ENCODE results near the gene LMO1.

DNA sequence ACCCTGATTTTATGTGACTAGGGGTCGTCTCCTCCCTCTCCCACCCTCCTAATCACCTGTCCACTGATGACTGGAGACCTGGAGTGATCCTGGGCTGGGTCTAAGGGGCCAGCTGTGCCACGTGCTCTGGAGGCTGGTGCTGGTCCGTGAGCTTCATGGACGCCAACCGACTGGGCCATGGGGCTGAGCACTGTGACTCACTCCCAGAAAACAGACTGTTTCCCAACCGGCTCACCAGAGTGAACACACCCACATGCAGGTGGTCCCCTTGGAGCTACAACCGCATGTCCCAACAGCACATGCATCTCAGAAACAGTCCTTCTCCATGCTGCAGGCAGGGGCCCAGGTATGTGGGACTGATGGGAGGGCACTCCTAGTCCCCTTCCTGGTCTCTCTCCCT lies 14.0 kb upstream of the LMO1 start:
- TF ChIP-seq FOXM1 (IDR thresholded peaks at IDR 0.05; ENCODE audit: borderline replicate concordance, low read depth) = no peak
- no peak for TF ChIP-seq EP300 (IDR thresholded peaks at IDR 0.05; ENCODE audit: borderline replicate concordance)
- TF ChIP-seq, protein P1, sequence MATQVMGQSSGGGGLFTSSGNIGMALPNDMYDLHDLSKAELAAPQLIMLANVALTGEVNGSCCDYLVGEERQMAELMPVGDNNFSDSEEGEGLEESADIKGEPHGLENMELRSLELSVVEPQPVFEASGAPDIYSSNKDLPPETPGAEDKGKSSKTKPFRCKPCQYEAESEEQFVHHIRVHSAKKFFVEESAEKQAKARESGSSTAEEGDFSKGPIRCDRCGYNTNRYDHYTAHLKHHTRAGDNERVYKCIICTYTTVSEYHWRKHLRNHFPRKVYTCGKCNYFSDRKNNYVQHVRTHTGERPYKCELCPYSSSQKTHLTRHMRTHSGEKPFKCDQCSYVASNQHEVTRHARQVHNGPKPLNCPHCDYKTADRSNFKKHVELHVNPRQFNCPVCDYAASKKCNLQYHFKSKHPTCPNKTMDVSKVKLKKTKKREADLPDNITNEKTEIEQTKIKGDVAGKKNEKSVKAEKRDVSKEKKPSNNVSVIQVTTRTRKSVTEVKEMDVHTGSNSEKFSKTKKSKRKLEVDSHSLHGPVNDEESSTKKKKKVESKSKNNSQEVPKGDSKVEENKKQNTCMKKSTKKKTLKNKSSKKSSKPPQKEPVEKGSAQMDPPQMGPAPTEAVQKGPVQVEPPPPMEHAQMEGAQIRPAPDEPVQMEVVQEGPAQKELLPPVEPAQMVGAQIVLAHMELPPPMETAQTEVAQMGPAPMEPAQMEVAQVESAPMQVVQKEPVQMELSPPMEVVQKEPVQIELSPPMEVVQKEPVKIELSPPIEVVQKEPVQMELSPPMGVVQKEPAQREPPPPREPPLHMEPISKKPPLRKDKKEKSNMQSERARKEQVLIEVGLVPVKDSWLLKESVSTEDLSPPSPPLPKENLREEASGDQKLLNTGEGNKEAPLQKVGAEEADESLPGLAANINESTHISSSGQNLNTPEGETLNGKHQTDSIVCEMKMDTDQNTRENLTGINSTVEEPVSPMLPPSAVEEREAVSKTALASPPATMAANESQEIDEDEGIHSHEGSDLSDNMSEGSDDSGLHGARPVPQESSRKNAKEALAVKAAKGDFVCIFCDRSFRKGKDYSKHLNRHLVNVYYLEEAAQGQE (IDR thresholded peaks at IDR 0.05; ENCODE audit: low read depth) = no peak
- TF ChIP-seq CREB1 (IDR thresholded peaks at IDR 0.05; ENCODE audit: low read depth) = no peak
- TF ChIP-seq, protein P2, sequence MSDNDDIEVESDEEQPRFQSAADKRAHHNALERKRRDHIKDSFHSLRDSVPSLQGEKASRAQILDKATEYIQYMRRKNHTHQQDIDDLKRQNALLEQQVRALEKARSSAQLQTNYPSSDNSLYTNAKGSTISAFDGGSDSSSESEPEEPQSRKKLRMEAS (IDR thresholded peaks at IDR 0.05) = no peak
- TF ChIP-seq TCF12 (IDR thresholded peaks at IDR 0.05; ENCODE audit: low read depth) = no peak
- no peak for TF ChIP-seq RAD21 (IDR thresholded peaks at IDR 0.05; ENCODE audit: low read depth)

Measured in Ishikawa (cell line).